ENCODE data around the gene ENPP1. TPM values are rescaled to one million over a fixed set of nuclear protein-coding genes. Genes with fewer than 3 reads are reported as not detected.

ENPP1 gene
- total and polyA plus RNA-seq, 2 of the 4 experiments (the other 2 are of a cell fraction), result 10.9 to 38.9 TPM

- H3K23ac ChIP-seq (ENCODE audit: low read depth, low read length), result no peak overlapping the region
- CTCF ChIA-PET, result interaction anchor here (0.7 kb wide), 1 partner anchor 100 kb away, joined by 3 read pairs; no protein-coding TSS in a partner anchor
- no peak overlapping the region for H4K8ac ChIP-seq (ENCODE audit: low read depth in 2 of 2, low read length in 2 of 2)
- no peak overlapping the region for H3K4me3 ChIP-seq (ENCODE audit: insufficient read depth, low read depth, low read length)
- peak overlapping the region; percentile 49 for H2BK5ac ChIP-seq (ENCODE audit: low read depth, low read length, poor library complexity, severe bottlenecking)
- dilution Hi-C loops (cut with HindIII; ENCODE audit: low sequenced_read_pairs, unreplicated experiment), result no loop called here
- no peak overlapping the region; the same call in 1 of the 2 replicates for H3K14ac ChIP-seq (replicated peaks; ENCODE audit: low read depth, low read length)
- no peaks in the 10 kb centered on the region for H3K27me3 ChIP-seq (ENCODE audit: control insufficient read depth, insufficient read depth, low read length)
- POLR2A ChIA-PET (ENCODE audit: unreplicated experiment), result no interaction called here
- no peak overlapping the region for H3K9ac ChIP-seq (ENCODE audit: low read depth, low read length)
- no peaks in the 10 kb centered on the region for H3K9me3 ChIP-seq (ENCODE audit: control insufficient read depth, insufficient read depth, low read length)
- H3K4me2 ChIP-seq (ENCODE audit: low read depth, low read length), result no peak overlapping the region
- in situ Hi-C loops (cut with MboI; ENCODE audit: low sequenced_read_pairs), result no loop called here
- peak overlapping the region; percentile 66; the same call in 1 of the 2 replicates for H2BK120ac ChIP-seq (ENCODE audit: low read depth, low read length)
- H2AFZ ChIP-seq (replicated peaks; ENCODE audit: low read length, poor library complexity), result no peak overlapping the region
- H2BK20ac ChIP-seq (ENCODE audit: low read depth, low read length), result peak overlapping the region; percentile 23; the same call in 1 of the 2 replicates
- no peak overlapping the region for H3K27ac ChIP-seq (ENCODE audit: insufficient read depth, low read length)
- intact Hi-C loops (cut with micrococcal nuclease), result no loop called here
- no TSS peak for BruUV-seq (replicated peaks)
- H3K9me1 ChIP-seq (ENCODE audit: insufficient read depth, low read length), result no peaks in the 10 kb centered on the region; the same call in 1 of the 2 replicates
- H4K5ac ChIP-seq (ENCODE audit: low read depth, low read length), result no peak overlapping the region
- H3K18ac ChIP-seq (ENCODE audit: low read depth, low read length), result no peak overlapping the region; the same call in 1 of the 2 replicates
- H2AK9ac ChIP-seq (replicated peaks; ENCODE audit: low read depth, low read length, poor library complexity), result no peak overlapping the region
- no peak overlapping the region for H3K56ac ChIP-seq (ENCODE audit: extremely low read depth, insufficient read depth, low read length)
- no CpG with 5 or more reads among the region's 1 CpG for WGBS, 2 experiments (ENCODE audit: extremely low coverage in 2 of 2, insufficient read length in 1 of 2)
- H3K4me1 ChIP-seq (ENCODE audit: control insufficient read depth, insufficient read depth, low read length), result peaks cover 8% of the 10 kb centered on the region; the same call in 1 of the 2 replicates
- H4K91ac ChIP-seq (ENCODE audit: insufficient read depth, low read depth, low read length), result no peak overlapping the region
- H2AK5ac ChIP-seq (ENCODE audit: low read depth, low read length), result peak overlapping the region; percentile 87
- no peak for ATAC-seq (ENCODE audit: low read depth)
- no peaks in the 10 kb centered on the region for H3K79me1 ChIP-seq (ENCODE audit: low read depth in 1 of 2, low read length in 2 of 2)
- no peak overlapping the region; the same call in 2 of the 3 replicates for H2BK15ac ChIP-seq (ENCODE audit: low read depth, low read length)
- no peak for DNase-seq
- no peak for TF ChIP-seq MAFK (IDR thresholded peaks at IDR 0.05; ENCODE audit: low read depth, low read length)
- TF ChIP-seq CTCF (conservative IDR thresholded peaks at IDR 0.05; ENCODE audit: low read depth, low read length), result no peak
- no peak for TF ChIP-seq SMC3 (IDR thresholded peaks at IDR 0.05; ENCODE audit: low read depth, low read length)
- no peak for TF ChIP-seq RCOR1 (IDR thresholded peaks at IDR 0.05; ENCODE audit: insufficient replicate concordance, low read length)
- TF ChIP-seq CHD1 (IDR thresholded peaks at IDR 0.05; ENCODE audit: low read depth, low read length), result no peak
- no peak for TF ChIP-seq BHLHE40 (IDR thresholded peaks at IDR 0.05; ENCODE audit: low read depth, low read length)
- no peak for TF ChIP-seq CEBPB (IDR thresholded peaks at IDR 0.05; ENCODE audit: low read depth, low read length)
- TF ChIP-seq MAZ (IDR thresholded peaks at IDR 0.05; ENCODE audit: borderline replicate concordance, low read depth, low read length), result no peak
- no peak for TF ChIP-seq NFE2L2 (IDR thresholded peaks at IDR 0.05; ENCODE audit: low read depth, low read length)
- no peak for TF ChIP-seq FOS (IDR thresholded peaks at IDR 0.05; ENCODE audit: low read depth, low read length)
- TF ChIP-seq RFX5 (IDR thresholded peaks at IDR 0.05; ENCODE audit: low read depth, low read length), result no peak
- TF ChIP-seq USF2 (IDR thresholded peaks at IDR 0.05; ENCODE audit: low read depth, low read length), result no peak
- peak overlapping the region; percentile 59; the same call in 1 of the 2 replicates for H3K4ac ChIP-seq (ENCODE audit: low read depth, low read length)
- no peaks in the 10 kb centered on the region for H3K36me3 ChIP-seq (ENCODE audit: control insufficient read depth, insufficient read depth, low read length)
- no peaks in the 10 kb centered on the region for H4K20me1 ChIP-seq (ENCODE audit: insufficient read depth, low read length)
Observed at GRCh38 chr6:131761762-131762067, 46.1 kb upstream of the ENPP1 start.

Data from IMR-90 (cell line).